Stomach (tissue), 4 donors: Measurements from ENCODE around the gene PRSS53.

Source experiments
- POLR2A ChIP-seq, 4 donors: fragments of 450-650 bp; IDR thresholded peaks; one replicate each; pipeline ENCODE4 v1.6.1; 2016; ENCODE audit warnings: antibody characterized with exemption in 4 of 4, control low read depth in 2 of 4, mild to moderate bottlenecking in 1 of 4, moderate library complexity in 1 of 4
- POLR2AphosphoS5 ChIP-seq, 3 donors: sonication (generic); formaldehyde crosslinking; IDR thresholded peaks; one replicate each; pipeline ENCODE4 v1.6.1; 2016; ENCODE audit warnings: antibody characterized with exemption in 3 of 3
- TF ChIP-seq, protein P1 (sequence below), 7 experiments: fragments of 450-650 bp in 4 of 7; fragments of 200-600 bp in 3 of 7; sonication (generic) in 3 of 7; IDR thresholded peaks; one replicate each; pipeline ENCODE4 v1.5.1; 2016 to 2019; ENCODE audit warnings: antibody characterized with exemption in 7 of 7, control low read depth in 2 of 7, mild to moderate bottlenecking in 1 of 7

DNA sequence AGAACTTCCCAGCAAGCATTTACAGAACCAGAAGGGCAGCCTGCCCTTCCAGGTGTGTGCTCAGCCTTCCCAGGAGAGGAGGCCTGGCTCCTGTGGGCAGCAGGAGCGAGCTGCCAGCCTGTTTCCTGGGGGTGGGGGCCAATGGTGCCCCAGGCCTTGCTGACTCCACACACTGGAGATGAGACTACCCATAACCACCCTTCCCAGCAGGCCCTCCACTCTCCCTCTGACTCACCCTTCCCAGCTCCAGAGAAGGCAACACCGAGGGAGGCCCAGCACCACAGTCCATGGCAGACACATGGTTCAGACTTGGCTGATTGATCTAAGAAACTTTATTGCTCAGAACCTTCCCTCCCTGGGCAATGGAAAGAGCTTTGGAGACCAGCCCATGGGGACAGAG lies 1.8 kb upstream of the PRSS53 start:
- TF ChIP-seq, protein P1, sequence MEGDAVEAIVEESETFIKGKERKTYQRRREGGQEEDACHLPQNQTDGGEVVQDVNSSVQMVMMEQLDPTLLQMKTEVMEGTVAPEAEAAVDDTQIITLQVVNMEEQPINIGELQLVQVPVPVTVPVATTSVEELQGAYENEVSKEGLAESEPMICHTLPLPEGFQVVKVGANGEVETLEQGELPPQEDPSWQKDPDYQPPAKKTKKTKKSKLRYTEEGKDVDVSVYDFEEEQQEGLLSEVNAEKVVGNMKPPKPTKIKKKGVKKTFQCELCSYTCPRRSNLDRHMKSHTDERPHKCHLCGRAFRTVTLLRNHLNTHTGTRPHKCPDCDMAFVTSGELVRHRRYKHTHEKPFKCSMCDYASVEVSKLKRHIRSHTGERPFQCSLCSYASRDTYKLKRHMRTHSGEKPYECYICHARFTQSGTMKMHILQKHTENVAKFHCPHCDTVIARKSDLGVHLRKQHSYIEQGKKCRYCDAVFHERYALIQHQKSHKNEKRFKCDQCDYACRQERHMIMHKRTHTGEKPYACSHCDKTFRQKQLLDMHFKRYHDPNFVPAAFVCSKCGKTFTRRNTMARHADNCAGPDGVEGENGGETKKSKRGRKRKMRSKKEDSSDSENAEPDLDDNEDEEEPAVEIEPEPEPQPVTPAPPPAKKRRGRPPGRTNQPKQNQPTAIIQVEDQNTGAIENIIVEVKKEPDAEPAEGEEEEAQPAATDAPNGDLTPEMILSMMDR (IDR thresholded peaks at IDR 0.05): no peak
- TF ChIP-seq POLR2AphosphoS5 (IDR thresholded peaks at IDR 0.05) (no peak), POLR2A (IDR thresholded peaks at IDR 0.05) (no peak)
